ENCODE measurements around the gene TTLL8. TPM values are rescaled to one million over a fixed set of nuclear protein-coding genes. Genes with fewer than 3 reads are reported as not detected.
A peak's percentile ranks its signal among the peaks of the same experiment; 100 is the strongest.

The TTLL8 gene
- total RNA-seq, 3 donors from 2014 or later (not counting 1 experiment from before 2014, with no cell fraction given) = not detected

DNA sequence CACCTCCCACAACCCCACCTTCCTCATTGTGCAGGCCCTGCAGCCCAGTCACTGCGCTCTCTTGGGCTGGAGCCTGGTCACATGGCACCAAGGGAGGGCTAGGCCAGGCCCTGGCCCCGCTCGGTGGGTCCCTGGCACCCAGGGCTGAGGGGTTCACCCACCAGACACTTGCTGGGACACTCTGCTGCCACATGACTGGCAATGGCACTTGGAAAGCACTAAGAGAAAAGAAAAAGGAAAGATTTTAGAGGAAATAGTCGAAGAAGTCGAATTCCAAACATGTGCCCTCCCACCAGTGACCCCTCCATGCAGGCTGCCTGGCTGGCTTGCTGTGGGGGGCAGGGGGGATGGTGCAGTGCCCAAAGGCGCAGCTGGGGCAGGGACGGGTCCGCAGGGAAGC, 12.3 kb upstream of the TTLL8 start:
- peak overlapping the region in 1 of 2 donors; percentile 75 for H3K27ac Mint-ChIP-seq
- TF ChIP-seq, protein P1, sequence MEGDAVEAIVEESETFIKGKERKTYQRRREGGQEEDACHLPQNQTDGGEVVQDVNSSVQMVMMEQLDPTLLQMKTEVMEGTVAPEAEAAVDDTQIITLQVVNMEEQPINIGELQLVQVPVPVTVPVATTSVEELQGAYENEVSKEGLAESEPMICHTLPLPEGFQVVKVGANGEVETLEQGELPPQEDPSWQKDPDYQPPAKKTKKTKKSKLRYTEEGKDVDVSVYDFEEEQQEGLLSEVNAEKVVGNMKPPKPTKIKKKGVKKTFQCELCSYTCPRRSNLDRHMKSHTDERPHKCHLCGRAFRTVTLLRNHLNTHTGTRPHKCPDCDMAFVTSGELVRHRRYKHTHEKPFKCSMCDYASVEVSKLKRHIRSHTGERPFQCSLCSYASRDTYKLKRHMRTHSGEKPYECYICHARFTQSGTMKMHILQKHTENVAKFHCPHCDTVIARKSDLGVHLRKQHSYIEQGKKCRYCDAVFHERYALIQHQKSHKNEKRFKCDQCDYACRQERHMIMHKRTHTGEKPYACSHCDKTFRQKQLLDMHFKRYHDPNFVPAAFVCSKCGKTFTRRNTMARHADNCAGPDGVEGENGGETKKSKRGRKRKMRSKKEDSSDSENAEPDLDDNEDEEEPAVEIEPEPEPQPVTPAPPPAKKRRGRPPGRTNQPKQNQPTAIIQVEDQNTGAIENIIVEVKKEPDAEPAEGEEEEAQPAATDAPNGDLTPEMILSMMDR (IDR thresholded peaks at IDR 0.05) = no peak
- WGBS (ENCODE audit: insufficient coverage) = 90% methylated on average over 8 of the region's 8 CpGs
- H3K36me3 Mint-ChIP-seq = no peaks in the 10 kb centered on the region
- H3K27me3 ChIP-seq (ENCODE audit: control insufficient read depth, insufficient read depth, low read length) = no peaks in the 10 kb centered on the region
- H3K27me3 Mint-ChIP-seq (ENCODE audit: low read depth in 2 of 2) = no peaks in the 10 kb centered on the region
- peaks cover 0 to under 1% of the 10 kb centered on the region in 2 donors for H3K4me1 Mint-ChIP-seq
- intact Hi-C loops (cut with micrococcal nuclease) = no loop called here
- no peak for DNase-seq
- ATAC-seq = no peak
- no peak overlapping the region for H3K4me3 Mint-ChIP-seq
- H3K9me3 Mint-ChIP-seq = no peaks in the 10 kb centered on the region
- no peaks in the 10 kb centered on the region for H3K4me1 ChIP-seq (ENCODE audit: control insufficient read depth, insufficient read depth, low read length)
- no peak overlapping the region for H3K4me3 ChIP-seq (ENCODE audit: low read length)
- peaks cover 31% of the 10 kb centered on the region for H3K36me3 ChIP-seq (ENCODE audit: control insufficient read depth, insufficient read depth, low read length)
- no peak overlapping the region for H3K27ac ChIP-seq (ENCODE audit: low read length)
- H3K9me3 ChIP-seq (ENCODE audit: control insufficient read depth, insufficient read depth, low read length) = no peaks in the 10 kb centered on the region

DNA sequence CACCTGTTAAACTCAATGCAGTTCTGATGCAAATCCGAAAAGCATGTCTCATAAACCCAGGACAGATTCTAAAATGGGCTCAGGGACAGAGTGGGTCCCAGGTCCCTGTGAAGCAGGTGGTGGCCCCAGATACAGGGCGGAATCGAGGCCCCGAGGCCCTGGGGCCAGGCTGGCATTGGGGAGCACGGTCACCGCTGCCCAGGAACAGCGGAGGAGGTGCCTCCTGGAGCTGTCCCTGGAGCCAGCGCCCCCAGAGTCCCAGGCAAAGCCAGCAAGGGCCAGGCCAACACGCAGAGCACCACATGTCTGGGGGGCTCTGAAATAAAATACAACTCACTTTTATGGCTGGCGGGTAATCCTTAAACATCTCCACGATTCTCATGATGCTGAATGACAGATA, 10.0 kb upstream of the TTLL8 start:
- no peaks in the 10 kb centered on the region for H3K9me3 Mint-ChIP-seq
- WGBS (ENCODE audit: insufficient coverage) = 96% methylated on average over 11 of the region's 11 CpGs
- no peaks in the 10 kb centered on the region for H3K27me3 Mint-ChIP-seq (ENCODE audit: low read depth in 2 of 2)
- ATAC-seq = no peak
- H3K9me3 ChIP-seq (ENCODE audit: control insufficient read depth, insufficient read depth, low read length) = no peaks in the 10 kb centered on the region
- peaks cover 30% of the 10 kb centered on the region for H3K36me3 ChIP-seq (ENCODE audit: control insufficient read depth, insufficient read depth, low read length)
- no peak for DNase-seq
- no peak overlapping the region for H3K4me3 Mint-ChIP-seq
- H3K4me1 ChIP-seq (ENCODE audit: control insufficient read depth, insufficient read depth, low read length) = no peaks in the 10 kb centered on the region
- H3K27ac ChIP-seq (ENCODE audit: low read length) = no peak overlapping the region
- intact Hi-C loops (cut with micrococcal nuclease) = no loop called here
- no peaks in the 10 kb centered on the region for H3K4me1 Mint-ChIP-seq
- H3K27me3 ChIP-seq (ENCODE audit: control insufficient read depth, insufficient read depth, low read length) = no peaks in the 10 kb centered on the region
- TF ChIP-seq, protein P1 (IDR thresholded peaks at IDR 0.05) = no peak
- no peak overlapping the region for H3K27ac Mint-ChIP-seq
- no peaks in the 10 kb centered on the region for H3K36me3 Mint-ChIP-seq
- H3K4me3 ChIP-seq (ENCODE audit: low read length) = no peak overlapping the region

DNA sequence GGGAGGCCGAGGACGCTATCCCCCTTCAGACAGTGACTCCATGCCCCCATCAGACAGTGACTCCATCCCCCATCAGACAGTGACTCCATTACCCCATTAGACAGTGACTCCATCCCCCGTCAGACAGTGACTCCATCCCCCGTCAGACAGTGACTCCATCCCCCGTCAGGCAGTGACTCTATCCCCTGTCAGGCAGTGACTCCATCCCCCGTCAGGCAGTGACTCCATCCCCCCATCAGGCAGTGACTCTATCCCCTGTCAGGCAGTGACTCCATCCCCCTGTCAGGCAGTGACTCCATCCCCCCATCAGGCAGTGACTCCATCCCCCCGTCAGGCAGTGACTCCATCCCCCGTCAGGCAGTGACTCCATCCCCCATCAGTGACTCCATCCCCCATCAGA, 9.1 kb upstream of the TTLL8 start:
- peaks cover 23% of the 10 kb centered on the region for H3K36me3 ChIP-seq (ENCODE audit: control insufficient read depth, insufficient read depth, low read length)
- 95% methylated on average over 3 of the region's 8 CpGs for WGBS (ENCODE audit: insufficient coverage)
- H3K27ac Mint-ChIP-seq = no peak overlapping the region

DNA sequence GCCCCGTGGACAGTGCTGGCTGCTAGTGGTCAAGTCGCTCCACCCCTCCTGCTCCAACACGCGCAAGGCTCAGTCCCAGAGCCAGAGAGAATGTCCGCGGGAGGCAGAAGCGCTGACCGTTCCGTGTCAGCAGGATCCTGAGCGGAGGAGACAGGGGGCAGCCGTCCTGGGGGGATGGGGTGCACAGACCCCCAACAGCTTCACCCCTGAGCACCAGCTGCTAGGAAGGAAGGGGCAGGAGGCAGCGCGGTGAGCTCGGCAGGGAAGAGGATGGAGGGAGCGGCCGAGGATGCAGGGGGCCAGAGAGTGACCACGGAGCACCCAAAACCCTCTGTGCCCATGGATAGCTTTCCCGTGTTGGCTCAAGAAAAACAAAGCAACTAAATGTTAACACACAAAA, 6.4 kb upstream of the TTLL8 start:
- no peaks in the 10 kb centered on the region for H3K27me3 ChIP-seq (ENCODE audit: control insufficient read depth, insufficient read depth, low read length)
- no peak overlapping the region for H3K4me3 Mint-ChIP-seq
- H3K4me3 ChIP-seq (ENCODE audit: low read length) = no peak overlapping the region
- H3K27me3 Mint-ChIP-seq (ENCODE audit: low read depth in 2 of 2) = no peaks in the 10 kb centered on the region
- H3K9me3 Mint-ChIP-seq = no peaks in the 10 kb centered on the region
- no peak overlapping the region for H3K27ac Mint-ChIP-seq
- no peaks in the 10 kb centered on the region for H3K4me1 Mint-ChIP-seq
- ATAC-seq (no peak), DNase-seq (no peak)
- H3K36me3 ChIP-seq (ENCODE audit: control insufficient read depth, insufficient read depth, low read length) = peaks cover 8% of the 10 kb centered on the region
- H3K36me3 Mint-ChIP-seq = no peaks in the 10 kb centered on the region
- no peaks in the 10 kb centered on the region for H3K4me1 ChIP-seq (ENCODE audit: control insufficient read depth, insufficient read depth, low read length)
- 94% methylated on average over 18 of the region's 18 CpGs for WGBS (ENCODE audit: insufficient coverage)
- TF ChIP-seq, protein P1 (IDR thresholded peaks at IDR 0.05) = no peak
- no peaks in the 10 kb centered on the region for H3K9me3 ChIP-seq (ENCODE audit: control insufficient read depth, insufficient read depth, low read length)
- no peak overlapping the region for H3K27ac ChIP-seq (ENCODE audit: low read length)
- intact Hi-C loops (cut with micrococcal nuclease) = no loop called here

More for the DNA sequence above, 9.1 kb upstream of the TTLL8 start:
- Mint-ChIP-seq H3K27me3 (ENCODE audit: low read depth in 2 of 2) (no peaks in the 10 kb centered on the region), H3K36me3 (no peaks in the 10 kb centered on the region), H3K9me3 (no peaks in the 10 kb centered on the region), H3K4me3 (no peak overlapping the region), H3K4me1 (no peaks in the 10 kb centered on the region)
- TF ChIP-seq, protein P1 (IDR thresholded peaks at IDR 0.05) = no peak
- no peak overlapping the region for H3K27ac ChIP-seq (ENCODE audit: low read length)
- no peaks in the 10 kb centered on the region for H3K9me3 ChIP-seq (ENCODE audit: control insufficient read depth, insufficient read depth, low read length)
- intact Hi-C loops (cut with micrococcal nuclease) = no loop called here
- ATAC-seq (no peak), DNase-seq (no peak)
- H3K4me3 ChIP-seq (ENCODE audit: low read length) = no peak overlapping the region
- no peaks in the 10 kb centered on the region for H3K4me1 ChIP-seq (ENCODE audit: control insufficient read depth, insufficient read depth, low read length)
- no peaks in the 10 kb centered on the region for H3K27me3 ChIP-seq (ENCODE audit: control insufficient read depth, insufficient read depth, low read length)
